Hepatocyte (in vitro differentiated cells): Measurements from ENCODE around the gene PDGFA. TPM values are rescaled to one million over a fixed set of nuclear protein-coding genes. Genes with fewer than 3 reads are reported as not detected.

Experiments used
- DNase-seq: peaks from one replicate; pipeline ENCODE4 v3.0.0-alpha.2; 2016; ENCODE audit warnings: low spot score
- H2AFZ ChIP-seq: fragments of 200-600 bp; sonication (generic); 2 replicates; pipeline ENCODE4 v1.6.0; 2016; ENCODE audit warnings: antibody characterized with exemption, mild to moderate bottlenecking
- H3K27ac ChIP-seq: fragments of 200-600 bp; sonication (generic); 2 replicates; pipeline ENCODE4 v1.5.1; 2016; ENCODE audit warnings: mild to moderate bottlenecking
- H3K27me3 ChIP-seq: fragments of 200-600 bp; sonication (generic); 2 replicates; pipeline ENCODE4 v1.6.1; 2016
- H3K36me3 ChIP-seq: fragments of 200-600 bp; sonication (generic); replicated peaks from 2 replicates; pipeline ENCODE4 v1.5.1; 2016; ENCODE audit warnings: low read depth; ENCODE audit not compliant: insufficient read depth
- H3K4me1 ChIP-seq: fragments of 200-600 bp; sonication (generic); 2 replicates; pipeline ENCODE4 v1.5.1; 2016; ENCODE audit warnings: mild to moderate bottlenecking, moderate library complexity; ENCODE audit not compliant: insufficient read depth
- H3K4me2 ChIP-seq: fragments of 200-600 bp; sonication (generic); 2 replicates; pipeline ENCODE4 v1.6.0; 2016
- H3K4me3 ChIP-seq: fragments of 200-600 bp; sonication (generic); 2 replicates; pipeline ENCODE4 v1.5.1; 2016; ENCODE audit warnings: mild to moderate bottlenecking
- H3K79me2 ChIP-seq: fragments of 200-600 bp; sonication (generic); 2 replicates; pipeline ENCODE4 v1.6.0; 2017; ENCODE audit warnings: mild to moderate bottlenecking
- H3K9me2 ChIP-seq: fragments of 200-600 bp; sonication (generic); replicated peaks from 2 replicates; pipeline ENCODE4 v1.6.0; 2017; ENCODE audit warnings: mild to moderate bottlenecking; ENCODE audit not compliant: insufficient read depth
- H3K9me3 ChIP-seq: fragments of 200-600 bp; sonication (generic); 2 replicates; pipeline ENCODE4 v1.5.1; 2016; ENCODE audit warnings: low read depth, mild to moderate bottlenecking
- H4K20me1 ChIP-seq: fragments of 200-600 bp; sonication (generic); 2 replicates; pipeline ENCODE4 v1.6.0; 2016; ENCODE audit warnings: mild to moderate bottlenecking; ENCODE audit not compliant: insufficient read depth, poor library complexity, severe bottlenecking
- EZH2 ChIP-seq: fragments of 200-600 bp; sonication (generic); IDR thresholded peaks from 2 replicates; pipeline ENCODE4 v1.6.1; 2016; ENCODE audit warnings: antibody characterized with exemption, mild to moderate bottlenecking, borderline replicate concordance
- EZH2phosphoT487 ChIP-seq: fragments of 200-600 bp; sonication (generic); IDR thresholded peaks from one replicate; pipeline ENCODE4 v1.6.1; 2018; ENCODE audit warnings: antibody characterized with exemption, mild to moderate bottlenecking, low read depth, moderate library complexity; ENCODE audit not compliant: unreplicated experiment, severe bottlenecking
- WGBS: methylation state at CpG from one replicate; pipeline ENCODE4 v1.1.6; 2016; ENCODE audit warnings: low lambda C conversion rate; ENCODE audit errors: missing lambda C conversion rate; 5-methylcytosine and 5-hydroxymethylcytosine counted together
- polyA plus RNA-seq: library from polyadenylated mRNA; unstranded; fragments of >200 nt; fragmentation: Nextera tagmentation; extraction: Ambion mirVana; gene quantifications from 2 replicates; pipeline ENCODE4 v1.2.1, GENCODE V29; 2016
- total RNA-seq: library from RNA; depleted of rRNA; stranded (reverse); fragments of >200 nt; gene quantifications from 2 replicates; pipeline ENCODE4 v1.2.3, GENCODE V29; 2014
- TF ChIP-seq, protein P1 (sequence below): fragments of 200-600 bp; sonication (generic); IDR thresholded peaks from 2 replicates; pipeline ENCODE4 v1.5.1; 2016; ENCODE audit warnings: antibody characterized with exemption, mild to moderate bottlenecking; ENCODE audit not compliant: poor library complexity

The PDGFA gene
- total and polyA plus RNA-seq, 2 experiments from 2014 or later = 30.7 to 63.1 TPM

DNA sequence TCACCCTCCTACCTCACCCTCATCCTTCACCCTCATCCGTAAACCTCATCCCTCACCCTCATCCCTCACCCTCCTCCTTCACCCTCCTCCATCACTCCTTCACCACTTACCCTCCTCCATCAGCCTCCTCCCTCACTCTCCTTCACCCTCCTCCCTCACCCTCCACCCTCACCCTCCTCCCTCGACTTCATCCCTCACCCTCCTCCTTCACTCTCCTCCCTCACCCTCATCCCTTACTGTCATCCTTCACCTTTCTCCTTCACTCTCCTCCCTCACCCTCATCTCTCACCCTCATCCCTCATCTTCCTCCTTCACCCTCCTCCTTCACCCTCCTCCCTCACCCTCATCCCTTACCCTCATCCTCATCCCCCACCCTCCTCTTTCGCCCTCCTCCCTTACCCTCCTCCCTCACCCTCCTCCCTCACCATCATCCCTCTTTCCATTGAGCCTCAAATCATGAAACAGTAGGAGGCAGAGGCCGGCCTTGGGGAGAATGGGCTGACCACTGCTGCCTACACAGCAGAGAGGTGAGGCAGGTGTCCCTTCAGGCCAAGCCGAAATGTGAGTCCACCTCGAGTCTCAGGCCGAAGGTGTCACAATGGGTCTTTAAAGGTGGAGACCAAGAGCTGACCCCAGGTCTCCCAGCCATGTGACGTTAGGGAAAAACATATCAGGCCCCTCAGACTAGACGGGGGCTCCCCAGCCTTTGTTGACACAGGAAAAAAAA, 53.0 kb downstream of the PDGFA start:
- no peak for TF ChIP-seq EZH2
- TF ChIP-seq, protein P1, sequence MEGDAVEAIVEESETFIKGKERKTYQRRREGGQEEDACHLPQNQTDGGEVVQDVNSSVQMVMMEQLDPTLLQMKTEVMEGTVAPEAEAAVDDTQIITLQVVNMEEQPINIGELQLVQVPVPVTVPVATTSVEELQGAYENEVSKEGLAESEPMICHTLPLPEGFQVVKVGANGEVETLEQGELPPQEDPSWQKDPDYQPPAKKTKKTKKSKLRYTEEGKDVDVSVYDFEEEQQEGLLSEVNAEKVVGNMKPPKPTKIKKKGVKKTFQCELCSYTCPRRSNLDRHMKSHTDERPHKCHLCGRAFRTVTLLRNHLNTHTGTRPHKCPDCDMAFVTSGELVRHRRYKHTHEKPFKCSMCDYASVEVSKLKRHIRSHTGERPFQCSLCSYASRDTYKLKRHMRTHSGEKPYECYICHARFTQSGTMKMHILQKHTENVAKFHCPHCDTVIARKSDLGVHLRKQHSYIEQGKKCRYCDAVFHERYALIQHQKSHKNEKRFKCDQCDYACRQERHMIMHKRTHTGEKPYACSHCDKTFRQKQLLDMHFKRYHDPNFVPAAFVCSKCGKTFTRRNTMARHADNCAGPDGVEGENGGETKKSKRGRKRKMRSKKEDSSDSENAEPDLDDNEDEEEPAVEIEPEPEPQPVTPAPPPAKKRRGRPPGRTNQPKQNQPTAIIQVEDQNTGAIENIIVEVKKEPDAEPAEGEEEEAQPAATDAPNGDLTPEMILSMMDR = no peak
- no peak for TF ChIP-seq EZH2phosphoT487
- DNase-seq = no peak
- no peaks in the 10 kb centered on the region for H3K9me2 ChIP-seq
- H3K36me3 ChIP-seq = no peaks in the 10 kb centered on the region
- no peak overlapping the region for H3K4me3 ChIP-seq
- no peaks in the 10 kb centered on the region for H3K79me2 ChIP-seq
- no peaks in the 10 kb centered on the region for H4K20me1 ChIP-seq
- WGBS = 91% methylated on average over 8 of the region's 9 CpGs
- H3K27me3 ChIP-seq = no peaks in the 10 kb centered on the region
- H2AFZ ChIP-seq = no peak overlapping the region
- H3K27ac ChIP-seq = no peak overlapping the region
- peaks cover 22% of the 10 kb centered on the region for H3K4me1 ChIP-seq
- H3K9me3 ChIP-seq = no peaks in the 10 kb centered on the region
- no peak overlapping the region for H3K4me2 ChIP-seq

DNA sequence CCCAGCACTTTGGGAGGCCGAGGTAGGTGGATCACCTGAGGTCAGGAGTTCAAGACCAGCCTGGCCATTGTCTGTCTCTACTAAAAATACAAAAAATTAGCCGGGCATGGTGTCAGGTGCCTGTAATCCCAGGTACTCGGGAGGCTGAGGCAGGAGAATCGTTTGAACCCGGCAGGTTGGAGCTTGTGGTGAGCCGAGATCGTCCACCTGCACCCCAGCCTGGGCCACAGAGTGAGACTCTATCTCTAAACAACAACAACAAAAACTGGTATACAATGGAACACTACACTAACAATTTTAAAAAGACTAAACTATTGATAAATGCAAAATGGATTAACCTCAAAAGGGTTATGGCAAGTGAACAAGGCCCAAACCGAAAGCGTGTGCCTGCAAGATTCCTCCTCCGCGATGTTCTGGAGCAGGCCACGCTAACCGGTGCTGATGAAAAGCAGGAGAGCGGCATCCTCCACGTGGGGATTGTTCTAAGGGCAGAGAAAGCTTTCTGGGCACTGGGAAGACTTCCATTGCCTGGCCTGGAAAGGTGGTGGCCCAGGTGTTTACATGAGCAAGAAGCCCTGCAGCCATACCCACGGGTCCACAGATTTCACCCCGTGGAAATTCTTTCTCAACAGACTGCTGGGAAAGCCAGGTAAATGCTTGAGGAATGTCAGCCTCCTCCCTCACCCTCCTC, 53.8 kb downstream of the PDGFA start:
- Histone ChIP-seq H3K27me3 (no peaks in the 10 kb centered on the region), H3K4me2 (no peak overlapping the region), H3K9me3 (no peaks in the 10 kb centered on the region), H3K4me3 (no peak overlapping the region), H3K27ac (no peak overlapping the region), H3K4me1 (peaks cover 23% of the 10 kb centered on the region), H3K79me2 (no peaks in the 10 kb centered on the region), H3K9me2 (no peaks in the 10 kb centered on the region), H3K36me3 (no peaks in the 10 kb centered on the region), H4K20me1 (no peaks in the 10 kb centered on the region), H2AFZ (no peak overlapping the region)
- 91% methylated on average over 17 of the region's 17 CpGs for WGBS
- TF ChIP-seq EZH2phosphoT487 = no peak
- TF ChIP-seq, protein P1 = no peak
- TF ChIP-seq EZH2 = no peak
- DNase-seq = no peak

DNA sequence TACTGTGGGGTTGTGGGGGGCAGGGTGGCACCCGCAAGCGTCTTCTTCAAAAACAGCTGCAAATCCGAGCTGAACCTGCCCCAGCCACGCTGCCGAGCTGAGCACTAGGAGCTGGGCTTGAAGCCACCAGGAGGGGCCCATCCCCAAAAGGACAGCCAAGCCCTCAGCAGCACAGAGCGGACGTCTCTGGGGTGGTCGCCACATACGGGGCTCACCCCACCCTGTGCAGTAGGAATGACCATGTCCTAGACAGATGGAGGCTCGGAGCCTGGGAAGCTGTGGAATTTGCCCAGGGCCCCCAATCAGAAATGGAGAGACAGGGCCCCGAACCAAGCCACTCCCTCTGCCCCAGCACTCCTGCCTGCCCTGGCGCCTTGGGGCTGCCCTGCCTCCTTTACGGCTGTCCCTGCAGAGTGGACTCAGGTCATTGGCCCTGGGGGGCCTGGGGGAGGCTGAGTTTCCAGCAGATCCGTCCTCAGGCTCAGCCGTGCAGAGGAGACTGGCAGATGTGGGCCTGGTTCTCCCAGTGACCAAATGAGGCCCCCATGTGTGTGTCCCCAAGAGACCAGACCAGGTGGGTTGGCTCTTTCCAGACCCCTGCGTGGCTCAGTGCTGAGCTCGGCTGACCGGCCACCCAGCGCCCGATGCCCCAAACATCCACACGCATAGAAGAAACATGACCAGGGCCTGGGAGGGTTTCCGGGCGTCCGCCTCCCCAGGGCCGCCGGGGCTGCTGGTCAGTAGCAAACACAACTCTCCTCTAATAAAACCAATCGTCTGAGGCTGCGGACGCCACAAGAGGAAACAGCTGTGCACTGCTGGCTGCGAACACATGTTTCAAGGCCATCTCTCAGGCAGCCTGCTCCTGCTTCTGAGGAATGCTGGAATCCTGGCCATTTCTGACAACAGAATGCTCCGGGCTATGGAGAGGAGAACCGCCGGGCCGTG, 54.9 kb downstream of the PDGFA start:
- H3K27ac ChIP-seq = no peak overlapping the region
- no peak overlapping the region for H3K4me2 ChIP-seq

More for the DNA sequence above, 54.9 kb downstream of the PDGFA start:
- no peaks in the 10 kb centered on the region for H3K9me2 ChIP-seq
- H3K4me3 ChIP-seq = no peak overlapping the region
- H3K79me2 ChIP-seq = no peaks in the 10 kb centered on the region
- H3K36me3 ChIP-seq = no peaks in the 10 kb centered on the region
- TF ChIP-seq EZH2 (no peak), EZH2phosphoT487 (no peak)
- TF ChIP-seq, protein P1 = no peak
- H2AFZ ChIP-seq = no peak overlapping the region
- H3K4me1 ChIP-seq = peaks cover 32% of the 10 kb centered on the region
- no peaks in the 10 kb centered on the region for H3K27me3 ChIP-seq
- no peak for DNase-seq
- H3K9me3 ChIP-seq = no peaks in the 10 kb centered on the region
- H4K20me1 ChIP-seq = no peaks in the 10 kb centered on the region
- WGBS = 46% methylated on average over 34 of the region's 34 CpGs
